ENCODE data around the gene NYAP2.

GRCh38 chr2:225437319-225437718 lies 37.8 kb downstream of the NYAP2 start:
- TF ChIP-seq CTCF (IDR thresholded peaks at IDR 0.05): no peak
- TF ChIP-seq POLR2AphosphoS5 (IDR thresholded peaks at IDR 0.05): no peak
- TF ChIP-seq POLR2A (IDR thresholded peaks at IDR 0.05): no peak
- TF ChIP-seq EP300 (IDR thresholded peaks at IDR 0.05; ENCODE audit: low read depth): no peak

Measured in transverse colon (tissue), 4 donors.